A549 (cell line): ENCODE measurements around the gene CDK19.

Source experiments
- CBX2 ChIP-seq: fragments of 200-600 bp; sonication (generic); IDR thresholded peaks from 2 replicates; pipeline ENCODE4 v1.6.1; 2016; ENCODE audit warnings: low read depth, mild to moderate bottlenecking, borderline replicate concordance
- CHD2 ChIP-seq: fragments of 150-350 bp; IDR thresholded peaks from 2 replicates; pipeline ENCODE4 v1.6.1; 2014; ENCODE audit warnings: low read length; ENCODE audit not compliant: partially characterized antibody
- EP300 ChIP-seq, 2 experiments: fragments of >200 bp; sonication (Bioruptor Twin); formaldehyde crosslinking; IDR thresholded peaks; 2 replicates in 1 of 2; 3 replicates in 1 of 2; pipeline ENCODE4 v1.6.1; 2016 to 2017
- JUNB ChIP-seq: fragments of >200 bp; sonication (Bioruptor Twin); formaldehyde crosslinking; IDR thresholded peaks from 2 replicates; pipeline ENCODE4 v1.6.1; 2016
- MAFK ChIP-seq: fragments of 450-650 bp; IDR thresholded peaks from 2 replicates; pipeline ENCODE4 v1.6.1; 2014; ENCODE audit not compliant: partially characterized antibody
- RAD21 ChIP-seq, 2 experiments: fragments of >200 bp in 1 of 2; sonication (Bioruptor Twin) in 1 of 2; formaldehyde crosslinking in 1 of 2; IDR thresholded peaks in 1 of 2; conservative IDR thresholded peaks in 1 of 2; 2 replicates in 1 of 2; 3 replicates in 1 of 2; pipeline ENCODE4 v1.6.1; 2012 to 2018; ENCODE audit warnings: inconsistent platforms in 1 of 2
- RCOR1 ChIP-seq: fragments of 150-350 bp; IDR thresholded peaks from 2 replicates; pipeline ENCODE4 v1.6.1; 2014; ENCODE audit warnings: antibody characterized with exemption, low read length, low read depth
- RFX5 ChIP-seq: fragments of 450-650 bp; IDR thresholded peaks from 2 replicates; pipeline ENCODE4 v1.7.1; 2014; ENCODE audit warnings: antibody characterized with exemption, mild to moderate bottlenecking, moderate library complexity
- TF ChIP-seq, protein P1 (sequence below): fragments of >200 bp; sonication (Bioruptor Twin); formaldehyde crosslinking; IDR thresholded peaks from 3 replicates; pipeline ENCODE4 v1.5.1; 2016
- TF ChIP-seq, protein P2 (sequence below): fragments of >200 bp; sonication (Bioruptor Twin); formaldehyde crosslinking; IDR thresholded peaks from 3 replicates; pipeline ENCODE4 v1.6.1; 2016

DNA sequence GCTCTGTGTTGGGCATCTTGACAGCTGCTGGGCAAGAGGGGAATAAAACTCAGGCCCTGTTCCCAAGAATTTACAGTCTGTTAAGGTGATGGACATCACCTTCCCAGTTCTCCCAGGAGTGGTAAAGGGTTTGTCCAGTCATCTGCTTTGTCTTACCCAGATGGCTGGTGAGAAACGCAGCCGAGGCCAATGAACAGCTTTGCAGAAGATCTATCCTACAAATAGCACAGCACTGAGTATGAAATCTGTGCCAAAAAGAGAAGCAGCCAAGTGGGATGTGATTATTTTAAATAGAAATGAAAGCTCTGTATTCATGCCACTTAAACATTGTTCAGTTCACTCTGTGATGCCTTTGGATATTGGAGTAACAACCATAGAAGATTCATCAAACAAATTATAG, 206.2 kb downstream of the CDK19 start:
- TF ChIP-seq, protein P1, sequence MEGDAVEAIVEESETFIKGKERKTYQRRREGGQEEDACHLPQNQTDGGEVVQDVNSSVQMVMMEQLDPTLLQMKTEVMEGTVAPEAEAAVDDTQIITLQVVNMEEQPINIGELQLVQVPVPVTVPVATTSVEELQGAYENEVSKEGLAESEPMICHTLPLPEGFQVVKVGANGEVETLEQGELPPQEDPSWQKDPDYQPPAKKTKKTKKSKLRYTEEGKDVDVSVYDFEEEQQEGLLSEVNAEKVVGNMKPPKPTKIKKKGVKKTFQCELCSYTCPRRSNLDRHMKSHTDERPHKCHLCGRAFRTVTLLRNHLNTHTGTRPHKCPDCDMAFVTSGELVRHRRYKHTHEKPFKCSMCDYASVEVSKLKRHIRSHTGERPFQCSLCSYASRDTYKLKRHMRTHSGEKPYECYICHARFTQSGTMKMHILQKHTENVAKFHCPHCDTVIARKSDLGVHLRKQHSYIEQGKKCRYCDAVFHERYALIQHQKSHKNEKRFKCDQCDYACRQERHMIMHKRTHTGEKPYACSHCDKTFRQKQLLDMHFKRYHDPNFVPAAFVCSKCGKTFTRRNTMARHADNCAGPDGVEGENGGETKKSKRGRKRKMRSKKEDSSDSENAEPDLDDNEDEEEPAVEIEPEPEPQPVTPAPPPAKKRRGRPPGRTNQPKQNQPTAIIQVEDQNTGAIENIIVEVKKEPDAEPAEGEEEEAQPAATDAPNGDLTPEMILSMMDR = no peak
- TF ChIP-seq RCOR1 (no peak), CHD2 (no peak), EP300 (IDR thresholded peaks at IDR 0.05) (no peak), CBX2 (no peak), RAD21 (conservative IDR thresholded peaks at IDR 0.05 in 1 of 2, IDR thresholded peaks at IDR 0.05 in 1 of 2) (no peak), JUNB (no peak), RFX5 (no peak), MAFK (no peak)
- TF ChIP-seq, protein P2, sequence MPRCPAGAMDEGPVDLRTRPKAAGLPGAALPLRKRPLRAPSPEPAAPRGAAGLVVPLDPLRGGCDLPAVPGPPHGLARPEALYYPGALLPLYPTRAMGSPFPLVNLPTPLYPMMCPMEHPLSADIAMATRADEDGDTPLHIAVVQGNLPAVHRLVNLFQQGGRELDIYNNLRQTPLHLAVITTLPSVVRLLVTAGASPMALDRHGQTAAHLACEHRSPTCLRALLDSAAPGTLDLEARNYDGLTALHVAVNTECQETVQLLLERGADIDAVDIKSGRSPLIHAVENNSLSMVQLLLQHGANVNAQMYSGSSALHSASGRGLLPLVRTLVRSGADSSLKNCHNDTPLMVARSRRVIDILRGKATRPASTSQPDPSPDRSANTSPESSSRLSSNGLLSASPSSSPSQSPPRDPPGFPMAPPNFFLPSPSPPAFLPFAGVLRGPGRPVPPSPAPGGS = no peak
